GM18867 (cell line): ENCODE results near the gene HDAC8.
"Not testable (repeated sequence)": the region's sequence is repeated elsewhere in the genome, so short reads cannot be mapped to it uniquely, and the experiment has no call there.

Source experiments
- ATAC-seq: cut with Tn5 transposase; IDR thresholded peaks from one replicate; pipeline ENCODE4 v1.9.1; 2021; ENCODE audit warnings: mild to moderate bottlenecking, moderate library complexity; ENCODE audit not compliant: unreplicated experiment

Gene HDAC8

GRCh38 chrX:72340041-72340440 is 232.6 kb downstream of the HDAC8 start:
- no peak for ATAC-seq

- ATAC-seq, result no peak
Observed at GRCh38 chrX:72330131-72330530, 242.5 kb downstream of the HDAC8 start.

- no peak for ATAC-seq
Observed at GRCh38 chrX:72326605-72327300, 245.9 kb downstream of the HDAC8 start.

GRCh38 chrX:72319651-72320050 is 253.0 kb downstream of the HDAC8 start:
- ATAC-seq, result not testable (repeated sequence)

- no peak for ATAC-seq
Observed at GRCh38 chrX:72317139-72317538, 255.5 kb downstream of the HDAC8 start.

GRCh38 chrX:72316408-72317110 is 256.1 kb downstream of the HDAC8 start:
- no peak for ATAC-seq

GRCh38 chrX:72314881-72315280 is 257.8 kb downstream of the HDAC8 start:
- ATAC-seq, result no peak

- ATAC-seq, result no peak
Observed at GRCh38 chrX:72313707-72314641, 258.7 kb downstream of the HDAC8 start.

- no peak for ATAC-seq
Observed at GRCh38 chrX:72312311-72312940, 260.2 kb downstream of the HDAC8 start.

- no peak for ATAC-seq
Observed at GRCh38 chrX:72309297-72310071, 263.2 kb downstream of the HDAC8 start.

- ATAC-seq, result no peak
Observed at GRCh38 chrX:72308566-72309296, 263.9 kb downstream of the HDAC8 start.

- ATAC-seq, result no peak
Observed at GRCh38 chrX:72308209-72308565, 264.5 kb downstream of the HDAC8 start.

- no peak for ATAC-seq
Observed at GRCh38 chrX:72307646-72308051, 265.0 kb downstream of the HDAC8 start.

- peak; percentile 85 for ATAC-seq
Observed at GRCh38 chrX:72306851-72307645, 265.6 kb downstream of the HDAC8 start.

GRCh38 chrX:72306085-72306801 is 266.4 kb downstream of the HDAC8 start:
- peak; percentile 10 for ATAC-seq

- no peak for ATAC-seq
Observed at GRCh38 chrX:72305286-72306084, 267.2 kb downstream of the HDAC8 start, which contains the start of gene CITED1. TSS of gene CITED1 (minus strand) at chrX:72305914. CDS start at chrX:72302869, 3,045 bp downstream.

- no peak for ATAC-seq
Observed at GRCh38 chrX:72304877-72305276, 267.8 kb downstream of the HDAC8 start.
